HTR-8/SVneo (cell line): Measurements from ENCODE around the gene NFATC2IP.
"Not testable (repeated sequence)": the region's sequence is repeated elsewhere in the genome, so short reads cannot be mapped to it uniquely, and the experiment has no call there.

Experiments
- DNase-seq: peaks from one replicate; pipeline ENCODE4 v3.0.0; 2011; ENCODE audit warnings: low spot score, mixed read lengths; ENCODE audit not compliant: insufficient read length
- FAIRE-seq: peaks from 2 replicates; lab custom pipeline; 2011; peaks lifted over from hg19 to GRCh38; lab: Jason Lieb, UNC

Gene NFATC2IP

GRCh38 chr16:28964496-28964895 is 13.8 kb downstream of the NFATC2IP start:
- DNase-seq (no peak), FAIRE-seq (no peak)

GRCh38 chr16:28967156-28967555 is 16.4 kb downstream of the NFATC2IP start:
- FAIRE-seq, result no peak
- no peak for DNase-seq

- not testable (repeated sequence) for DNase-seq, FAIRE-seq
Observed at GRCh38 chr16:28969696-28970095, 19.0 kb downstream of the NFATC2IP start.

- DNase-seq (peak; percentile 63), FAIRE-seq (no peak)
Observed at GRCh38 chr16:28974007-28974436, 23.3 kb downstream of the NFATC2IP start.

GRCh38 chr16:28974437-28975157 is 23.9 kb downstream of the NFATC2IP start, which contains the start of gene SPNS1:
Gene SPNS1, plus strand, starts transcription at chr16:28974778. Its CDS starts 374 bp downstream, at chr16:28975152.
- FAIRE-seq (no peak), DNase-seq (peak; percentile 96)

GRCh38 chr16:28975158-28975599 is 24.4 kb downstream of the NFATC2IP start:
- FAIRE-seq, result no peak

GRCh38 chr16:28977703-28978662 is 27.2 kb downstream of the NFATC2IP start:
- FAIRE-seq (no peak), DNase-seq (no peak)

More at GRCh38 chr16:28975158-28975599, 24.4 kb downstream of the NFATC2IP start:
- DNase-seq, result no peak

- not testable (repeated sequence) for DNase-seq, FAIRE-seq
Observed at GRCh38 chr16:28980330-28980729, 29.6 kb downstream of the NFATC2IP start.

GRCh38 chr16:28980929-28981328 is 30.2 kb downstream of the NFATC2IP start:
- no peak for FAIRE-seq
- no peak for DNase-seq

- FAIRE-seq, result no peak
- DNase-seq, result no peak
Observed at GRCh38 chr16:28981517-28981916, 30.8 kb downstream of the NFATC2IP start.

GRCh38 chr16:28982418-28982817 is 31.7 kb downstream of the NFATC2IP start:
- FAIRE-seq, result no peak

GRCh38 chr16:28982949-28983348 is 32.2 kb downstream of the NFATC2IP start:
- FAIRE-seq (no peak), DNase-seq (no peak)

More at GRCh38 chr16:28982418-28982817, 31.7 kb downstream of the NFATC2IP start:
- no peak for DNase-seq

GRCh38 chr16:28983644-28984043 is 32.9 kb downstream of the NFATC2IP start:
- no peak for FAIRE-seq
- DNase-seq, result no peak

- DNase-seq (no peak), FAIRE-seq (no peak)
Observed at GRCh38 chr16:28984091-28984490, 33.4 kb downstream of the NFATC2IP start.

GRCh38 chr16:28984619-28985135 is 33.9 kb downstream of the NFATC2IP start, which contains the start of gene LAT:
Gene LAT, plus strand, starts transcription at chr16:28985052. Its CDS starts 366 bp downstream, at chr16:28985418.
- no peak for FAIRE-seq

GRCh38 chr16:28985211-28986041 is 34.7 kb downstream of the NFATC2IP start:
- DNase-seq, result no peak
- FAIRE-seq, result no peak

More at GRCh38 chr16:28984619-28985135, 33.9 kb downstream of the NFATC2IP start, which contains the start of gene LAT:
- no peak for DNase-seq

GRCh38 chr16:28986046-28986445 is 35.3 kb downstream of the NFATC2IP start:
- DNase-seq (no peak), FAIRE-seq (no peak)

- FAIRE-seq (no peak), DNase-seq (no peak)
Observed at GRCh38 chr16:28986492-28986891, 35.8 kb downstream of the NFATC2IP start.

GRCh38 chr16:28987170-28987853 is 36.6 kb downstream of the NFATC2IP start:
- FAIRE-seq (no peak), DNase-seq (no peak)
